CD4-positive, alpha-beta memory T cell (primary cell): Measurements from ENCODE around the gene MFAP3. TPM values are rescaled to one million over a fixed set of nuclear protein-coding genes. Genes with fewer than 3 reads are reported as not detected.
A peak's percentile ranks its signal among the peaks of the same experiment; 100 is the strongest.

Source experiments
- CTCF ChIA-PET: fragments of 350-600 bp; sonication (Branson Sonifier 250); formaldehyde crosslinking; loops from one replicate; lab custom pipeline; 2021; ENCODE audit warnings: inconsistent platforms; ENCODE audit not compliant: partially characterized antibody; lab: Charles Lee
- POLR2A ChIA-PET: fragments of 350-600 bp; sonication (Branson Sonifier 250); formaldehyde crosslinking; loops from one replicate; lab custom pipeline; 2021; ENCODE audit not compliant: partially characterized antibody; lab: Charles Lee
- DNase-seq, 5 donors: peaks; one replicate each; pipeline versions ENCODE4 v3.0.0 to v3.0.0-alpha.2; 2020 to 2022; ENCODE audit warnings: mixed read lengths in 1 of 5
- H3K27ac ChIP-seq: one replicate; pipeline ENCODE4 v1.7.0; 2013; ENCODE audit warnings: low read depth, low read length
- H3K27me3 ChIP-seq: 2 replicates; pipeline ENCODE4 v1.7.0; 2013; ENCODE audit warnings: mild to moderate bottlenecking, low read length, moderate library complexity; ENCODE audit not compliant: insufficient read depth
- H3K36me3 ChIP-seq: 2 replicates; pipeline ENCODE4 v1.7.0; 2013; ENCODE audit warnings: mild to moderate bottlenecking, low read length, moderate library complexity; ENCODE audit not compliant: insufficient read depth
- H3K4me1 ChIP-seq: 2 replicates; pipeline ENCODE4 v1.7.0; 2013; ENCODE audit warnings: mild to moderate bottlenecking, low read length, moderate library complexity; ENCODE audit not compliant: insufficient read depth
- H3K4me3 ChIP-seq, 2 donors: one replicate each; pipeline ENCODE4 v1.7.0; 2013; ENCODE audit warnings: low read length in 2 of 2, mild to moderate bottlenecking in 1 of 2
- H3K9me3 ChIP-seq, 2 donors: one replicate each; pipeline ENCODE4 v1.7.0; 2013; ENCODE audit warnings: low read length in 2 of 2, control low read depth in 1 of 2; ENCODE audit not compliant: control insufficient read depth in 1 of 2
- H3K27ac Mint-ChIP-seq, 7 donors: one replicate each; pipeline ENCODE4 v1.8.0; 2020 to 2021; ENCODE audit warnings: mixed read lengths in 7 of 7, mild to moderate bottlenecking in 6 of 7, inconsistent platforms in 3 of 7, moderate library complexity in 3 of 7
- H3K27me3 Mint-ChIP-seq, 2 donors: one replicate each; pipeline ENCODE4 v1.8.0; 2020 to 2021; ENCODE audit warnings: mixed read lengths in 2 of 2
- H3K36me3 Mint-ChIP-seq, 2 donors: one replicate each; pipeline ENCODE4 v1.8.0; 2020 to 2021; ENCODE audit warnings: mixed read lengths in 2 of 2, inconsistent platforms in 1 of 2, mild to moderate bottlenecking in 1 of 2
- H3K4me1 Mint-ChIP-seq, 4 donors: one replicate each; pipeline ENCODE4 v1.8.0; 2020 to 2021; ENCODE audit warnings: mixed read lengths in 4 of 4, mild to moderate bottlenecking in 1 of 4
- H3K4me3 Mint-ChIP-seq, 8 donors: one replicate each; pipeline ENCODE4 v1.8.0; 2020 to 2021; ENCODE audit warnings: mixed read lengths in 8 of 8, mild to moderate bottlenecking in 7 of 8, moderate library complexity in 6 of 8, inconsistent platforms in 3 of 8
- H3K9me3 Mint-ChIP-seq, 8 donors: one replicate each; pipeline ENCODE4 v1.8.0; 2020 to 2021; ENCODE audit warnings: mixed read lengths in 8 of 8, mild to moderate bottlenecking in 5 of 8, inconsistent platforms in 3 of 8, moderate library complexity in 1 of 8
- intact Hi-C: fragments of 100-400 bp; cut with micrococcal nuclease; formaldehyde crosslinking; loops from one replicate; pipeline ENCODE4 v1.15.1; 2023
- polyA plus RNA-seq, 2 donors: library from polyadenylated mRNA; unstranded; fragments of 300-500 nt; fragmentation: Illumina TruSeq; gene quantifications; one replicate each; pipeline ENCODE4 v1.2.3, GENCODE V29; 2021
- total RNA-seq, 2 experiments: library from RNA; stranded (reverse); gene quantifications; one replicate each; pipeline ENCODE4 v1.2.3, GENCODE V29; 2021

The MFAP3 gene
- total and polyA plus RNA-seq, 4 experiments from 2014 or later: 5.5 to 27.4 (median 16.0) TPM

- peaks cover 2% of the 10 kb centered on the region in 2 donors for H3K27me3 Mint-ChIP-seq
- POLR2A ChIA-PET: no interaction called here
Measured at GRCh38 chr5:154086146-154086545, 47.4 kb downstream of the MFAP3 start.

GRCh38 chr5:154086641-154087040 is 47.9 kb downstream of the MFAP3 start:
- Mint-ChIP-seq H3K27ac (no peak overlapping the region), H3K36me3 (no peaks in the 10 kb centered on the region), H3K9me3 (peaks cover 0 to 2% (median 0%) of the 10 kb centered on the region in 8 donors), H3K4me1 (peaks cover 0 to 2% (median 0%) of the 10 kb centered on the region in 4 donors), H3K4me3 (no peak overlapping the region), H3K27me3 (peaks cover 2% of the 10 kb centered on the region in 2 donors)
- Histone ChIP-seq H3K4me3 (no peak overlapping the region), H3K9me3 (no peaks in the 10 kb centered on the region), H3K36me3 (no peaks in the 10 kb centered on the region), H3K4me1 (no peaks in the 10 kb centered on the region), H3K27ac (no peak overlapping the region), H3K27me3 (no peaks in the 10 kb centered on the region)
- ChIA-PET POLR2A (interaction anchor here (0.8 kb wide), 1 partner anchor 10 kb away, joined by 3 read pairs; no protein-coding TSS in a partner anchor), CTCF (interaction anchor here (1.1 to 1.2 kb wide), 2 partner anchors 12 to 14 kb away, joined by 4 to 6 read pairs; no protein-coding TSS in a partner anchor)
- intact Hi-C loops: no loop called here
- no peak for DNase-seq

More at GRCh38 chr5:154086146-154086545, 47.4 kb downstream of the MFAP3 start:
- H3K27me3 ChIP-seq: no peaks in the 10 kb centered on the region
- H3K9me3 ChIP-seq: no peaks in the 10 kb centered on the region
- no peak overlapping the region for H3K27ac ChIP-seq
- no peaks in the 10 kb centered on the region for H3K4me1 ChIP-seq
- Mint-ChIP-seq H3K4me3 (no peak overlapping the region), H3K27ac (no peak overlapping the region), H3K36me3 (no peaks in the 10 kb centered on the region), H3K4me1 (peaks cover 0 to 2% (median 0%) of the 10 kb centered on the region in 4 donors), H3K9me3 (peaks cover 0 to 2% (median 0%) of the 10 kb centered on the region in 8 donors)
- no peak overlapping the region for H3K4me3 ChIP-seq
- H3K36me3 ChIP-seq: no peaks in the 10 kb centered on the region
- DNase-seq: no peak
- intact Hi-C loops: no loop called here
- CTCF ChIA-PET: interaction anchor here (1.1 to 1.2 kb wide), 2 partner anchors 12 to 14 kb away, joined by 4 to 6 read pairs; no protein-coding TSS in a partner anchor

GRCh38 chr5:154087260-154087659 is 48.5 kb downstream of the MFAP3 start:
- Histone ChIP-seq H3K27me3 (no peaks in the 10 kb centered on the region), H3K4me1 (no peaks in the 10 kb centered on the region), H3K36me3 (no peaks in the 10 kb centered on the region), H3K9me3 (no peaks in the 10 kb centered on the region), H3K4me3 (no peak overlapping the region), H3K27ac (no peak overlapping the region)
- DNase-seq: no peak
- H3K9me3 Mint-ChIP-seq: peaks cover 0 to 2% (median 0%) of the 10 kb centered on the region in 8 donors
- no peaks in the 10 kb centered on the region for H3K36me3 Mint-ChIP-seq
- CTCF ChIA-PET: interaction anchor here (1.1 to 1.2 kb wide), 2 partner anchors 13 to 15 kb away, joined by 4 to 6 read pairs; no protein-coding TSS in a partner anchor
- H3K27ac Mint-ChIP-seq: no peak overlapping the region
- peaks cover 0 to 2% (median 0%) of the 10 kb centered on the region in 4 donors for H3K4me1 Mint-ChIP-seq
- peaks cover 2% of the 10 kb centered on the region in 2 donors for H3K27me3 Mint-ChIP-seq
- POLR2A ChIA-PET: interaction anchor here (0.8 kb wide), 1 partner anchor 9 kb away, joined by 3 read pairs; no protein-coding TSS in a partner anchor
- no peak overlapping the region for H3K4me3 Mint-ChIP-seq
- intact Hi-C loops: no loop called here

- intact Hi-C loops: no loop called here
- CTCF ChIA-PET: interaction anchor here (1.2 kb wide), 1 partner anchor 16 kb away, joined by 4 read pairs; no protein-coding TSS in a partner anchor
Measured at GRCh38 chr5:154088801-154089200, 50.0 kb downstream of the MFAP3 start.

GRCh38 chr5:154090656-154091055 is 51.9 kb downstream of the MFAP3 start:
- Histone ChIP-seq H3K4me1 (no peaks in the 10 kb centered on the region), H3K4me3 (no peak overlapping the region), H3K27me3 (no peaks in the 10 kb centered on the region), H3K27ac (no peak overlapping the region), H3K9me3 (no peaks in the 10 kb centered on the region), H3K36me3 (no peaks in the 10 kb centered on the region)
- no peaks in the 10 kb centered on the region for H3K36me3 Mint-ChIP-seq
- peaks cover 0 to 2% (median 0%) of the 10 kb centered on the region in 4 donors for H3K4me1 Mint-ChIP-seq
- ChIA-PET CTCF (interaction anchor here (0.9 to 2.2 kb wide), 3 partner anchors 11 to 314 kb away, joined by 3 to 9 read pairs (median 3); no protein-coding TSS in a partner anchor), POLR2A (no interaction called here)
- intact Hi-C loops: no loop called here
- no peak overlapping the region for H3K4me3 Mint-ChIP-seq
- H3K27me3 Mint-ChIP-seq: peaks cover 3 to 4% of the 10 kb centered on the region in 2 donors
- no peak overlapping the region for H3K27ac Mint-ChIP-seq
- no peak for DNase-seq
- peaks cover 0 to 2% (median 0%) of the 10 kb centered on the region in 8 donors for H3K9me3 Mint-ChIP-seq

More at GRCh38 chr5:154088801-154089200, 50.0 kb downstream of the MFAP3 start:
- H3K27me3 ChIP-seq: no peaks in the 10 kb centered on the region
- H3K4me3 Mint-ChIP-seq: no peak overlapping the region
- no peak for DNase-seq
- POLR2A ChIA-PET: no interaction called here
- no peaks in the 10 kb centered on the region for H3K36me3 Mint-ChIP-seq
- no peak overlapping the region for H3K4me3 ChIP-seq
- no peaks in the 10 kb centered on the region for H3K9me3 ChIP-seq
- H3K4me1 ChIP-seq: no peaks in the 10 kb centered on the region
- no peak overlapping the region for H3K27ac ChIP-seq
- H3K27me3 Mint-ChIP-seq: peaks cover 2% of the 10 kb centered on the region in 2 donors
- H3K9me3 Mint-ChIP-seq: peaks cover 0 to 2% (median 0%) of the 10 kb centered on the region in 8 donors
- no peaks in the 10 kb centered on the region for H3K36me3 ChIP-seq
- H3K4me1 Mint-ChIP-seq: peaks cover 0 to 2% (median 0%) of the 10 kb centered on the region in 4 donors
- peak overlapping the region in 1 of 7 donors; percentile 48 for H3K27ac Mint-ChIP-seq

GRCh38 chr5:154092356-154093141 is 53.8 kb downstream of the MFAP3 start:
- H3K9me3 ChIP-seq: no peaks in the 10 kb centered on the region
- intact Hi-C loops: no loop called here
- H3K4me3 ChIP-seq: no peak overlapping the region
- no peak overlapping the region for H3K27ac ChIP-seq
- DNase-seq: no peak
- Mint-ChIP-seq H3K4me3 (no peak overlapping the region), H3K9me3 (peaks cover 0 to 2% (median 0%) of the 10 kb centered on the region in 8 donors), H3K27ac (no peak overlapping the region), H3K4me1 (no peaks in the 10 kb centered on the region), H3K36me3 (no peaks in the 10 kb centered on the region), H3K27me3 (peaks cover 3 to 4% of the 10 kb centered on the region in 2 donors)
- CTCF ChIA-PET: no interaction called here
- no peaks in the 10 kb centered on the region for H3K4me1 ChIP-seq
- POLR2A ChIA-PET: no interaction called here
- no peaks in the 10 kb centered on the region for H3K36me3 ChIP-seq
- no peaks in the 10 kb centered on the region for H3K27me3 ChIP-seq

- no peaks in the 10 kb centered on the region for H3K36me3 Mint-ChIP-seq
- intact Hi-C loops: no loop called here
- Histone ChIP-seq H3K27ac (no peak overlapping the region), H3K4me3 (no peak overlapping the region), H3K9me3 (no peaks in the 10 kb centered on the region), H3K4me1 (no peaks in the 10 kb centered on the region), H3K36me3 (no peaks in the 10 kb centered on the region), H3K27me3 (no peaks in the 10 kb centered on the region)
- H3K27ac Mint-ChIP-seq: no peak overlapping the region
- H3K27me3 Mint-ChIP-seq: peaks cover 1 to 6% of the 10 kb centered on the region in 2 donors
- no peak for DNase-seq
- H3K9me3 Mint-ChIP-seq: peaks cover 0 to 3% (median 0%) of the 10 kb centered on the region in 8 donors
- H3K4me1 Mint-ChIP-seq: no peaks in the 10 kb centered on the region
- H3K4me3 Mint-ChIP-seq: no peak overlapping the region
- CTCF ChIA-PET: no interaction called here
- POLR2A ChIA-PET: no interaction called here
Measured at GRCh38 chr5:154093142-154093532, 54.4 kb downstream of the MFAP3 start.
